H9 (cell line): ENCODE measurements around the gene PDZD8. TPM values are rescaled to one million over a fixed set of nuclear protein-coding genes. Genes with fewer than 3 reads are reported as not detected.
A peak's percentile ranks its signal among the peaks of the same experiment; 100 is the strongest.

Experiments used
- DNase-seq: peaks from one replicate; pipeline ENCODE4 v3.0.0-alpha.2; 2017
- H2AFZ ChIP-seq: one replicate; pipeline ENCODE4 v1.6.1; 2013; ENCODE audit warnings: mild to moderate bottlenecking, low read length, control low read depth, moderate library complexity
- H2AK5ac ChIP-seq: 2 replicates; pipeline ENCODE4 v1.6.1; 2013; ENCODE audit warnings: low read length, control low read depth, mixed read lengths; ENCODE audit not compliant: insufficient read length
- H2BK120ac ChIP-seq: one replicate; pipeline ENCODE4 v1.6.1; 2013; ENCODE audit warnings: low read depth, mild to moderate bottlenecking, low read length, control low read depth, inconsistent platforms; ENCODE audit not compliant: poor library complexity, severe bottlenecking
- H2BK12ac ChIP-seq: 2 replicates; pipeline ENCODE4 v1.6.1; 2013; ENCODE audit warnings: low read length, control low read depth, mixed read lengths, low read depth; ENCODE audit not compliant: insufficient read length
- H2BK15ac ChIP-seq: 2 replicates; pipeline ENCODE4 v1.6.1; 2013; ENCODE audit warnings: low read depth, low read length, control low read depth
- H2BK20ac ChIP-seq: one replicate; pipeline ENCODE4 v1.6.1; 2013; ENCODE audit warnings: low read depth, mild to moderate bottlenecking, low read length, control low read depth, inconsistent platforms; ENCODE audit not compliant: poor library complexity, severe bottlenecking
- H2BK5ac ChIP-seq: 2 replicates; pipeline ENCODE4 v1.6.1; 2013; ENCODE audit warnings: low read length, control low read depth, mixed read lengths; ENCODE audit not compliant: insufficient read length
- H3K14ac ChIP-seq: 2 replicates; pipeline ENCODE4 v1.6.1; 2013; ENCODE audit warnings: low read length, control low read depth; ENCODE audit not compliant: insufficient read depth
- H3K18ac ChIP-seq: 2 replicates; pipeline ENCODE4 v1.6.1; 2013; ENCODE audit warnings: low read depth, mild to moderate bottlenecking, mixed read lengths, low read length, control low read depth; ENCODE audit not compliant: insufficient read length
- H3K23ac ChIP-seq: 2 replicates; pipeline ENCODE4 v1.6.1; 2013; ENCODE audit warnings: low read length, control low read depth, mixed read lengths, low read depth; ENCODE audit not compliant: insufficient read length
- H3K23me2 ChIP-seq: 2 replicates; pipeline ENCODE4 v1.6.1; 2013; ENCODE audit warnings: low read depth, mild to moderate bottlenecking, mixed read lengths, low read length, control low read depth; ENCODE audit not compliant: insufficient read length, poor library complexity, severe bottlenecking
- H3K27ac ChIP-seq: 2 replicates; pipeline ENCODE4 v1.5.1; 2013; ENCODE audit warnings: low read length, control low read depth, mixed read lengths, low read depth; ENCODE audit not compliant: insufficient read length
- H3K27me3 ChIP-seq: 2 replicates; pipeline ENCODE4 v1.6.1; 2013; ENCODE audit warnings: low read length, control low read depth, inconsistent platforms; ENCODE audit not compliant: insufficient read depth
- H3K4ac ChIP-seq: 2 replicates; pipeline ENCODE4 v1.6.1; 2013; ENCODE audit warnings: low read depth, mild to moderate bottlenecking, control low read depth, inconsistent platforms, low read length, moderate library complexity
- H3K4me1 ChIP-seq: 2 replicates; pipeline ENCODE4 v1.6.1; 2013; ENCODE audit warnings: low read length, control low read depth, inconsistent platforms; ENCODE audit not compliant: insufficient read depth
- H3K4me2 ChIP-seq: 2 replicates; pipeline ENCODE4 v1.6.1; 2013; ENCODE audit warnings: low read length, control low read depth, mixed read lengths; ENCODE audit not compliant: insufficient read length, insufficient read depth
- H3K56ac ChIP-seq: 2 replicates; pipeline ENCODE4 v1.6.1; 2013; ENCODE audit warnings: low read depth, mild to moderate bottlenecking, mixed read lengths, low read length, control low read depth; ENCODE audit not compliant: insufficient read length
- H3K79me1 ChIP-seq: 2 replicates; pipeline ENCODE4 v1.6.1; 2013; ENCODE audit warnings: low read depth, mild to moderate bottlenecking, moderate library complexity, low read length, control low read depth, inconsistent platforms; ENCODE audit not compliant: insufficient read depth, poor library complexity, severe bottlenecking
- H3K79me2 ChIP-seq: 2 replicates; pipeline ENCODE4 v1.6.1; 2013; ENCODE audit warnings: low read length, control low read depth, inconsistent platforms; ENCODE audit not compliant: insufficient read depth
- H3K9ac ChIP-seq: 2 replicates; pipeline ENCODE4 v1.6.1; 2013; ENCODE audit warnings: low read length, control low read depth, mixed read lengths; ENCODE audit not compliant: insufficient read length; ENCODE audit errors: extremely low read depth
- H3K9me3 ChIP-seq: one replicate; pipeline ENCODE4 v1.6.1; 2013; ENCODE audit warnings: low read depth, low read length, inconsistent platforms; ENCODE audit not compliant: control insufficient read depth
- H3T11ph ChIP-seq: one replicate; pipeline ENCODE4 v1.6.1; 2013; ENCODE audit warnings: mild to moderate bottlenecking, low read length, control low read depth, inconsistent platforms
- H4K20me1 ChIP-seq: one replicate; pipeline ENCODE4 v1.6.1; 2013; ENCODE audit not compliant: control insufficient read depth, insufficient read length, insufficient read depth
- H4K5ac ChIP-seq: 2 replicates; pipeline ENCODE4 v1.6.1; 2013; ENCODE audit warnings: low read depth, mild to moderate bottlenecking, mixed read lengths, low read length, control low read depth; ENCODE audit not compliant: insufficient read length
- H4K8ac ChIP-seq: replicated peaks from 2 replicates; pipeline ENCODE4 v1.6.1; 2013; ENCODE audit warnings: low read length, control low read depth, mixed read lengths, low read depth; ENCODE audit not compliant: insufficient read length
- H4K91ac ChIP-seq: 2 replicates; pipeline ENCODE4 v1.6.1; 2013; ENCODE audit warnings: low read depth, mild to moderate bottlenecking, moderate library complexity, mixed read lengths, low read length, control low read depth; ENCODE audit not compliant: insufficient read length
- H3K27ac Mint-ChIP-seq, 3 experiments: 2 replicates in 2 of 3; 3 replicates in 1 of 3; pipeline ENCODE4 v1.8.0; 2020 to 2021; ENCODE audit warnings: mixed read lengths in 3 of 3, mild to moderate bottlenecking in 1 of 3, moderate library complexity in 1 of 3
- H3K27me3 Mint-ChIP-seq: 2 replicates; pipeline ENCODE4 v1.8.0; 2021; ENCODE audit warnings: low read depth, mild to moderate bottlenecking, moderate library complexity, mixed read lengths
- H3K36me3 Mint-ChIP-seq, 3 experiments: 2 replicates in 2 of 3; 3 replicates in 1 of 3; pipeline ENCODE4 v1.8.0; 2020 to 2021; ENCODE audit warnings: low read depth in 3 of 3, mixed read lengths in 3 of 3; ENCODE audit not compliant: insufficient read depth in 1 of 3
- H3K4me1 Mint-ChIP-seq, 2 experiments: 2 replicates each; pipeline ENCODE4 v1.8.0; 2020; ENCODE audit warnings: mixed read lengths in 2 of 2
- H3K4me3 Mint-ChIP-seq, 2 experiments: 2 replicates in 1 of 2; 3 replicates in 1 of 2; pipeline ENCODE4 v1.8.0; 2020 to 2021; ENCODE audit warnings: mild to moderate bottlenecking in 2 of 2, mixed read lengths in 2 of 2, moderate library complexity in 1 of 2
- H3K9me3 Mint-ChIP-seq, 2 experiments: 2 replicates in 1 of 2; 3 replicates in 1 of 2; pipeline ENCODE4 v1.8.0; 2020; ENCODE audit warnings: mild to moderate bottlenecking in 2 of 2, mixed read lengths in 2 of 2, moderate library complexity in 1 of 2
- CTCF ChIP-seq: fragments of 200-600 bp; sonication (generic); conservative IDR thresholded peaks from 3 replicates; pipeline ENCODE4 v1.8.0; 2021; ENCODE audit warnings: antibody characterized with exemption, mild to moderate bottlenecking
- WGBS: extraction: QIAGEN DNeasy Blood & Tissue Kit; methylation state at CpG from one replicate; pipeline ENCODE4 v1.1.7; 2013; ENCODE audit warnings: missing lambda C conversion rate, low lambda C conversion rate, mixed read lengths; ENCODE audit not compliant: insufficient read length; ENCODE audit errors: extremely low coverage; 5-methylcytosine and 5-hydroxymethylcytosine counted together
- total RNA-seq: library from RNA; stranded (reverse); gene quantifications from 2 replicates; pipeline ENCODE4 v1.2.1, GENCODE V29; 2021

The PDZD8 gene
- total RNA-seq, 1 experiment from 2014 or later: 38.2 TPM

GRCh38 chr10:117239721-117240620, 135.3 kb downstream of the PDZD8 start:
- H4K5ac ChIP-seq: no peak overlapping the region
- no peak overlapping the region for H3K18ac ChIP-seq
- no peak overlapping the region for H3K9ac ChIP-seq
- no peak overlapping the region for H3K23ac ChIP-seq
- H3K79me1 ChIP-seq: no peaks in the 10 kb centered on the region
- no peaks in the 10 kb centered on the region for H3K9me3 ChIP-seq
- no peak overlapping the region for H2AK5ac ChIP-seq
- H3K27ac Mint-ChIP-seq: no peak overlapping the region
- H3K56ac ChIP-seq: no peak overlapping the region
- H2AFZ ChIP-seq: no peak overlapping the region
- H3K4me3 Mint-ChIP-seq: peak overlapping the region; percentile 73 to 88
- H3K4me1 Mint-ChIP-seq: peaks cover 3 to 9% of the 10 kb centered on the region in 2 experiments; a peak in 3 of 4 replicates
- no peaks in the 10 kb centered on the region for H3K79me2 ChIP-seq
- H3K27me3 ChIP-seq: peaks cover 8% of the 10 kb centered on the region; the same call in 1 of the 2 replicates
- no peak overlapping the region for H4K8ac ChIP-seq
- H3K27ac ChIP-seq: no peak overlapping the region
- H3K4me2 ChIP-seq: peak overlapping the region; percentile 77
- DNase-seq: peak; percentile 83
- H2BK20ac ChIP-seq: no peak overlapping the region
- no peak overlapping the region for H4K91ac ChIP-seq
- peaks cover 6% of the 10 kb centered on the region for H3K23me2 ChIP-seq
- no peak overlapping the region for H2BK12ac ChIP-seq
- H3T11ph ChIP-seq: no peak overlapping the region
- no peak overlapping the region for H2BK5ac ChIP-seq
- no peak overlapping the region for H3K14ac ChIP-seq
- H3K9me3 Mint-ChIP-seq: no peaks in the 10 kb centered on the region
- WGBS: no CpG with 5 or more reads among the region's 15 CpGs
- no peak for TF ChIP-seq CTCF
- no peak overlapping the region for H2BK15ac ChIP-seq
- H4K20me1 ChIP-seq: no peaks in the 10 kb centered on the region
- H3K4me1 ChIP-seq: no peaks in the 10 kb centered on the region
- peaks cover 75% of the 10 kb centered on the region for H3K27me3 Mint-ChIP-seq
- H2BK120ac ChIP-seq: no peak overlapping the region
- no peak overlapping the region for H3K4ac ChIP-seq
- no peaks in the 10 kb centered on the region; a peak in 2 of 7 replicates for H3K36me3 Mint-ChIP-seq
